Measurements from ENCODE around the gene SLC22A23. TPM values are rescaled to one million over a fixed set of nuclear protein-coding genes. Genes with fewer than 3 reads are reported as not detected.

The SLC22A23 gene
- total RNA-seq, 6 donors from 2014 or later, result 18.2 to 73.1 (median 28.3) TPM

GRCh38 chr6:3432416-3432815 lies 24.4 kb downstream of the SLC22A23 start:
- no peak for DNase-seq
- H3K27me3 ChIP-seq, result no peaks in the 10 kb centered on the region
- no peak overlapping the region for H3K4me3 ChIP-seq
- H3K4me1 ChIP-seq, result no peaks in the 10 kb centered on the region
- no peak overlapping the region for H3K27ac ChIP-seq
- 88 to 93% methylated on average over 7 of the region's 7 CpGs for WGBS, 2 donors
- no peaks in the 10 kb centered on the region for H3K36me3 ChIP-seq
- TF ChIP-seq POLR2AphosphoS5 (IDR thresholded peaks at IDR 0.05), result no peak
- TF ChIP-seq EP300 (IDR thresholded peaks at IDR 0.05), result no peak
- no peak for TF ChIP-seq CTCF (IDR thresholded peaks at IDR 0.05)
- TF ChIP-seq POLR2A (IDR thresholded peaks at IDR 0.05), result no peak
- no peaks in the 10 kb centered on the region for H3K9me3 ChIP-seq
- ATAC-seq (ENCODE audit: low FRiP score in 2 of 2), result no peak

- ATAC-seq (ENCODE audit: low FRiP score in 2 of 2), result no peak
- no peak for TF ChIP-seq CTCF (IDR thresholded peaks at IDR 0.05)
- TF ChIP-seq POLR2A (IDR thresholded peaks at IDR 0.05), result no peak
- no peak for TF ChIP-seq EP300 (IDR thresholded peaks at IDR 0.05)
- no peak for TF ChIP-seq POLR2AphosphoS5 (IDR thresholded peaks at IDR 0.05)
These were observed 24.9 kb downstream of the SLC22A23 start for GRCh38 chr6:3431994-3432393.

GRCh38 chr6:3429211-3429610 lies 27.6 kb downstream of the SLC22A23 start:
- no peak for ATAC-seq (ENCODE audit: low FRiP score in 2 of 2)
- WGBS, 2 donors, result 83 to 91% methylated on average over 3 of the region's 3 CpGs
- Histone ChIP-seq H3K36me3 (no peaks in the 10 kb centered on the region), H3K27me3 (no peaks in the 10 kb centered on the region), H3K4me1 (no peaks in the 10 kb centered on the region), H3K27ac (no peak overlapping the region), H3K9me3 (no peaks in the 10 kb centered on the region), H3K4me3 (no peak overlapping the region)
- DNase-seq, result no peak
- TF ChIP-seq POLR2AphosphoS5 (IDR thresholded peaks at IDR 0.05) (no peak), EP300 (IDR thresholded peaks at IDR 0.05) (no peak), POLR2A (IDR thresholded peaks at IDR 0.05) (no peak), CTCF (IDR thresholded peaks at IDR 0.05) (no peak)

More at GRCh38 chr6:3431994-3432393, 24.9 kb downstream of the SLC22A23 start:
- DNase-seq, result no peak
- no peaks in the 10 kb centered on the region for H3K27me3 ChIP-seq
- H3K36me3 ChIP-seq, result no peaks in the 10 kb centered on the region
- H3K4me3 ChIP-seq, result no peak overlapping the region
- H3K9me3 ChIP-seq, result no peaks in the 10 kb centered on the region
- 75 to 84% methylated on average over 8 of the region's 8 CpGs for WGBS, 2 donors
- no peaks in the 10 kb centered on the region for H3K4me1 ChIP-seq
- no peak overlapping the region for H3K27ac ChIP-seq

- H3K4me3 ChIP-seq, result no peak overlapping the region
- no peaks in the 10 kb centered on the region for H3K4me1 ChIP-seq
- H3K27me3 ChIP-seq, result no peaks in the 10 kb centered on the region
- 75 to 83% methylated on average over 3 of the region's 3 CpGs for WGBS, 2 donors
- DNase-seq (no peak), ATAC-seq (ENCODE audit: low FRiP score in 2 of 2) (no peak)
- no peaks in the 10 kb centered on the region for H3K36me3 ChIP-seq
- TF ChIP-seq POLR2A (IDR thresholded peaks at IDR 0.05) (no peak), CTCF (IDR thresholded peaks at IDR 0.05) (no peak), POLR2AphosphoS5 (IDR thresholded peaks at IDR 0.05) (no peak), EP300 (IDR thresholded peaks at IDR 0.05) (no peak)
- no peak overlapping the region for H3K27ac ChIP-seq
- H3K9me3 ChIP-seq, result no peaks in the 10 kb centered on the region
These were observed 28.1 kb downstream of the SLC22A23 start for GRCh38 chr6:3428700-3429099.

GRCh38 chr6:3428247-3428646 lies 28.6 kb downstream of the SLC22A23 start:
- no peaks in the 10 kb centered on the region for H3K27me3 ChIP-seq
- H3K4me3 ChIP-seq, result no peak overlapping the region
- no peaks in the 10 kb centered on the region for H3K4me1 ChIP-seq
- H3K36me3 ChIP-seq, result no peaks in the 10 kb centered on the region
- no peak for DNase-seq
- no peaks in the 10 kb centered on the region for H3K9me3 ChIP-seq
- 87 to 89% methylated on average over 4 of the region's 4 CpGs for WGBS, 2 donors
- H3K27ac ChIP-seq, result no peak overlapping the region
- TF ChIP-seq EP300 (IDR thresholded peaks at IDR 0.05) (no peak), CTCF (IDR thresholded peaks at IDR 0.05) (no peak), POLR2AphosphoS5 (IDR thresholded peaks at IDR 0.05) (no peak), POLR2A (IDR thresholded peaks at IDR 0.05) (no peak)
- no peak for ATAC-seq (ENCODE audit: low FRiP score in 2 of 2)
